HG03139 (cell line): ENCODE measurements around the gene UBE2H.
"Not testable (repeated sequence)": the region's sequence is repeated elsewhere in the genome, so short reads cannot be mapped to it uniquely, and the experiment has no call there.

Experiments used
- ATAC-seq: cut with Tn5 transposase; IDR thresholded peaks from one replicate; pipeline ENCODE4 v1.9.1; 2021; ENCODE audit not compliant: unreplicated experiment

UBE2H gene

DNA sequence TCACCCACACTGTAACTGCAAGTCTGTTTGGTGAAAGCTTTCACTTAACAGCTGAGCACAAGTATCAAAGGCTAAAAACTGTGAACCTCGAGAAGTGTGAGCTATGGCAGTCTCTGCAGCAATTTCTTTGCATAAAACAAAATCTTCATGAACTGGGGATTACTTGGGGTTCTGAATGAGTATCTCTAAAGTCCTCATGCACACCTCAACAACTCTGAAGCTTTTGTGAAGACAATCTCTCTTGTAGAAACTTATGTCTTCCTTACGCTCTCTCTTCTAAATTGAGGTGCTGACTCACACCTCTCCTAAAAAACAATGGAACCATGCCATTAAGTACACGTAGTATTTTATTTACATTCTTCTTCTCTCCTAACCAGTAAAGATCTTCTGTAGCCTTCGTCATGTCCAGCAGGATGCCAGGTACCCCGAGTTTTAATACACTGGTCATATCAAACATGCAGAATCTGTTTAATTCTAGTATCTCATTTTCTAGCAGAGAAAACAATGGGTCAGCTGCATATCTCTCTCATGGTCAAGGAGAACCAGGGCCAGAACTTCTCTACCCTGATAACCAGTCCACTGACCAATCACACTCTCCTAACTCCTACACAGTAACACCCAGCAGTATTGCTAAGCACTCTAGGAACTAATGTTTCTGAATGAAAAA is 76.9 kb downstream of the UBE2H start:
- ATAC-seq, result no peak

DNA sequence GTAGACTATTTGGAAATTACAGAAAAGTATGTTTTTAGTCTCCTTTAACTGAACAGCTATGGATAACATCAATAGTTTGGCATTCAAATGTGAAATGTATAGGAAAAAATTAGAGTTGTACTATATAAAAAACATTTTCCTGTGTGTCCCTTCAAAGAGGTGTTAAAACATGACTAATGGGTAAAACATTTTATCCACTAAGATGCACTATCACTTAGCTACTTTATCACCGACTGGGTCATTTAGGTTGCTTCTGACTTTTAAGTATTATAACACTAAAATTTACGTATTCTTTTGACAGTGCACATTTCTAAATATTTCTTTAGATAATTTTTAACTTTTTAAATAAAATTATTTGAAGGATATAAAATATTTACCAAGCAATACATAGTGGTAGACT is 77.6 kb downstream of the UBE2H start:
- no peak for ATAC-seq

DNA sequence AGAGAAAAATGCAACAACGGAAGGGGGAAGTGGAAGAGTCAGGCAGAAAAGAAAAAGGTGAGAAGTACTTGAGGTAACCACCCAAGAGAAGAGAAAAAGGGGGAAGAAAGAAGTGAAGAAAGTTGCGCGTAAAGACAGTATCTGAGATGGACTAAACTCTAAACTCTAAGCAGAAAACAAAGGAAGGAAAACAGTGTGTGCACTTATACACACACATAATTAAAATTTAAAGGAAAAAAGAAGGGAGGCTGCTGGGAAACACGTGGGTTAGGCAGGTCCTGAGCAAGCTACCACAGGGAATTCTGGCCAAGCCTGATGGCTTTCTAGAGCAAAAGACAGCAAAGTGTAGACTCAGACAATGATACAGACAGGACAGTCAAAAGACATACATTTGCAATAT is 78.0 kb downstream of the UBE2H start:
- no peak for ATAC-seq

DNA sequence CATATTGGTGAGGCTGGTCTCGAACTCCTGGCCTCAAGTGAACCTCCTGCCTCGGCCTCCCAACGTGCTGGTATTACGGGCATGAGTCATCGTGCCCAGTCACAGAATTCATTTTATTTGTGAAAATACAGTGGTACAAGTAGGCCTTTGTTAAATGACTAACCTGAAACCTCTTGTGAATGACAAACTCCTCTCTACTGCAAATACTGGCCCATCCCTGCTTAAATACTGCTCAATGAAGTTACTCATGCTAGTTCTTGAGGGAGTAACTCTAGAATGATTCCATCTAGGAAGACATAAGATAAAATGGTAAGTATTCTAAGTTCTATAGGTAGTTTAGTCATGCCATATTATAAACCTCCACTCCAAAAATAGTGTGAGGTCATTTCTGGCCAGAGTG is 80.7 kb downstream of the UBE2H start:
- no peak for ATAC-seq

DNA sequence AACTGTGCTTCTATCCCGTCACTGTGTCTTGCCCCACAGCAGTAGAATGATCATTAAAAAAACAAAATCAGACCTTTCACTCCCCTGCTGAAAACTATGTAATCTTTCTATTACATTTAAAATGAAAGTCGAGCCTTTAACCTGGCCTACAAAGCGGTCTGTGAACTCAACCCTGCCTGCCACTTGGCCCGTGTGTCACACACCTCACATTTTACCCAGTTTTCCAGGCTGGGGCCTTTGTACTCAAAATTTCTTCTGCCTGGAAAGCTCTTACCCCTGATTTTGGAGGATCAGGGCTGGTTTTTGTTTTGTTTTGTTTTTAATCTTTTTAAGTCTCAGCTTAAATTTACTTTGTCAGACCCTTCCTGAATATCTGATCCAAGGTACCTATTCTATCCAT is 82.1 kb downstream of the UBE2H start:
- no peak for ATAC-seq

DNA sequence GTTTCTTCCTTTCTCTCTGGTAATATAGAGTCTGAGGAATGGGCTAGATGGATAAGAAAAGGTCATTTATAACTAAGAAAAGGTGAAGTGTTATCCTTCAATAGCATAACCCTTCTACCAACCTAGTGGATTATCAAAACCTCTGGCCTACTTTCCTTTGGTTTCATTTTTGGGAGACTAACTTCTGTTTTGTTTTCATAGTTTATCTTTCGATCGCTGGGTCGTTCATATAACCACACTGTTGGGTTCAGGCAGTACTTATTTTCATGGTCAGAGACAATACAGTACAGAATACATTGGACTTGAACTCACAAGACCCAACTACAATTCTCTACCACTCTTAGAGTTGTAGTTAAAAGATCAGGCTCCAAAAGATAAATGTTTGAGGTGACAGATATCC is 86.5 kb downstream of the UBE2H start:
- ATAC-seq, result no peak

DNA sequence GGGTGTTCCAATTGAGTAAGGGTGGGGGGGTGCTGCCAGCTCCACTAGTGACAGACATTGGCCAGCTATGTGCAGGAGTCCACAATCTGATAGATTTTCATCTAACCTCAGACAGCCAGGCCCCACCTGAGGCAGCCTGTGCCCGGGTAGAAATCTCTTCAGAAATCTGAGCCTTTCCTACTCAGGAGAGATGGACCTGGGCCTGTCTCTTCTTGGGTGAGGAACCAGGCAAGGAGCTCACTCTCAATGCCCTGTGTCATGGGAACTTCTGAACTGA is 86.9 kb downstream of the UBE2H start:
- ATAC-seq, result no peak

DNA sequence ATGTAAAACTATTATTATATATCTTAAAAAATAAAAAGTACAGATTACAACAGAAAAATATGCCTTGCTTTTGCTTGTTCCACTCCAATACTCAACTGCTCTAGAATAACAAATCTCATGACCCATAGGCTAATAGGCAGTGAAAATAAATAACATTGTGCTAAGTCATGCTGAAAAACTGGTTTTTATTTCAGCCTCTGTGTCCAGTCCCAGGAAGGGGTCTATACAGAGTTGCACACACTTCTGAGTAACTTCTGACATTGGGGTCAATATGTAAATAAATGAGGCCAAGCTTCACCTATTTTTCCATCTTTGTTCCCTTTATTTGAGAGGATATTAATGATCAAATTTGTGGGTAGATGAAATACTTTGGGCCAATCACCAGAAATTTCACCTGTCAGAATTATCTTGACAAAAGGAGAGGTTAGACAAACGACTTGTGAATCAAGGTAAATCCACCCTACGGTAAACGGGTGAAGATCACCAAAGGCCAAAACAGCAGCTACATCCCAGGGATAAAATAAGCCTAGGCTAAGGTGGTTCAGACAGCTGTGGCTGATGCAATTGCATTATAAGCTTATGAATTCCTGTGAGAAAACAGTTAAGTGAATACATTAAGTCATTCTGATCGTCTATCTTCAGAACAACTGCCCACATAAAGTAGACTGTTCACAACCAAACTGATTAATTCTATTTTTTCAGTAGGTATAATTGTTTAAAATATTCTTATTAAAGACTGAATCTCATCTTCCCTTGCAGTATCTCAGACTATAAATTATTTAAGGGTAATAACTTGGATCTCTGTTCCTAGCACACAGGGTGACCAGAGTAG is 87.5 kb downstream of the UBE2H start:
- ATAC-seq, result no peak

DNA sequence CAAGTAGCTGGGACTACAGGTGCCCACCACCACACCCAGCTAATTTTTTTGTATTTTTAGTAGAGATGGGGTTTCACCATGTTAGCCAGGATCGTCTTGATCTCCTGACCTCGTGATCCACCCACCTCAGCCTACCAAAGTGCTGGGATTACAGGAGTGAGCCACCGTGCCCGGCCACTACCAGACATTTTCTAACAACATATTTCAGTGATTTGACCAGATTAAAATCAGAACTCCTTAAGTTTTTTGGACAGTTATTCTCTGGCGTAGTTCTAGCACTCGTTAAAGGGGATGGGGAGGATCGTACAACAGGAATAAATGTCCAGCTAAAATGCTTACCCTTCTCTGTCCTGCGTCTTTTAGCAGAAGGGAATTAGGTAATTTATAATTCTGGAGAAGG is 88.1 kb downstream of the UBE2H start:
- not testable (repeated sequence) for ATAC-seq

DNA sequence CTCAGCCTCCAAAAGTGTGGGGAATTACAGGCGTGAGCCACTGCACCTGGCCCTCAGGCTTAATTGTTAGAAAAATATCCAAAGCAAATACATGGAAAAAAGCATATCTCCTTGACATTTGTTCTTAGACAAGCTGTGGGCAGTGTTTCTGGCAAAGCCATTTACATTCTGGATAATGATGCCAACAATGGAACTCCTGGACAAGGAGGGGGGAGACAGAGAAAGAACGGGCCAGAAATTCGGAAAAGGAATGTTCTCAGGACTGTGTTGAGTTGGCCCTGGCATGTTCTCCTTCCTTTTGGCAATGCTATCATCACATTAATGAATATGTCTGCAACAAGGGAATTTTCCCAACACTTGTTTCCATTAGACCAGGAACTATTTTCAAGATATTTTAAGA is 88.7 kb downstream of the UBE2H start:
- no peak for ATAC-seq

DNA sequence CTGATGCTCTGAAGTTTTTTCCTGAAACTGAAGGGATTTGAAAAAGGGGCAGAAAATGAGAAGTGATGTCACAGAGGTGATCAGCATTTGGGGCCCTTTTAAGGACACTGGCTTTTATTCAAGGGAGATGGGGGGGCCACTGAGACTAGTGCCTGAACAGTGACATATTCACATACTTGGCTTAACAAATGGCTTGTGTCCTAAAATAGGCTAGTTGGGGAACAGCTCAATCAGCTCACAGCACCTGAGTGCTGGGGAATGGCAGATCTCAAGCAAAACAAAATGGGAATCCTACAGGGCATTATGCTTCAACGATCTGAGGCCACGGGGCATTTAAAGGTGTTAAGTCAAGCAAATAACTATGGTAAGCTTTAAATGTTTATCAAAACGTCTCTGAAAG is 90.1 kb downstream of the UBE2H start:
- no peak for ATAC-seq

DNA sequence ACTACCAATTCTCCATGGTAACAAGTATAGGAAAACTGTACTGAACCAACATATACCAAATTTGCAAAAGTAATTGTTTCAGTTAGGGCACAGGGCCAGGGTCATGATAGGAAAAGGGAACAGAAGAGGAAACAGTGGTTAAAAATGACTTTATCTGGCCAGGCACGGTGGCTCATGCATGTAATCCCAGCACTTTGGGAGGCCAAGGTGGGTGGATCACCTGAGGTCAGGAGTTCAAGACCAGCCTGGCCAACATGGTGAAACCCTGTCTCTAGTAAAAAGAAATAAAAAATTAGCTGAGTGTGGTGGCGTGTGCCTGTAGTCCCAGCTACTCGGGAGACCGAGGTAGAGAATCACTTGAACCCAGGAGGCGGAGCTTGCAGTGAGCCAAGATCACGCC is 92.0 kb downstream of the UBE2H start:
- ATAC-seq, result not testable (repeated sequence)

DNA sequence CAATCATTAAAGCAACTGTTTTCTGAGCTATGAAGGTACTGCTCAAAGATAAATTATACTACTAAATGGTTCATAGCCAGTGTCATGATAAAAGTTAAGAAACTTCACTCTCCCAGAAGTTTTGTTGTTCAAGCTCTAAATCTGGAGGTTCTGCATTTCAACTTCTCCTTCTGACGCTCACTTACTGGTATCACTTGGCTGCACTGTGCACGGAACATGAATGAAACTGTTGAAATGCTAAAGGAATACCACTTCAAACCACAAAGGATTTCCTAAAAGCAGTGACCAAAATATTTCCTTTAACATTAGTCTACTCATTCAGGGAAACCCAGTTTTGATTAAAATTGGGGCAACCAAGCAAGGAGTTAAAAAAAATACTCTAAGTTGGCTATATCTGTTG is 93.6 kb downstream of the UBE2H start:
- no peak for ATAC-seq

DNA sequence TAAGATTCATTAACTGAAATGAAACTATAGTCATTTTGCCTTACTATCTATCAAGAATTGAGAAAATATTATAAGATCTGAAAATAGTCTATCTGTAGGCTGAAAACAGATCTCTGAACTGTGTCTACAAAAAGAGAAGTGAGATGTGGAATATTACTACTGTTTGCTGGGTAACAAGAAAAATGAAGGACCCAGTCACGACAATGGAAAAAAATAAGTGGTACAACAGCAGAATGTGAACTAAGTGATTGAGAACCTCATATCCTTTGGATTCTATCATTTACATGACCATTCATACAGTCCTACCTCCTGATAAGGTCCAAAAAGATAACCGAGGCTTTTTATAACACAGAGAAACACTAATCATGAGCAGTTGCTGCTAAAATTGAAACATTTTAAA is 94.3 kb downstream of the UBE2H start:
- no peak for ATAC-seq

DNA sequence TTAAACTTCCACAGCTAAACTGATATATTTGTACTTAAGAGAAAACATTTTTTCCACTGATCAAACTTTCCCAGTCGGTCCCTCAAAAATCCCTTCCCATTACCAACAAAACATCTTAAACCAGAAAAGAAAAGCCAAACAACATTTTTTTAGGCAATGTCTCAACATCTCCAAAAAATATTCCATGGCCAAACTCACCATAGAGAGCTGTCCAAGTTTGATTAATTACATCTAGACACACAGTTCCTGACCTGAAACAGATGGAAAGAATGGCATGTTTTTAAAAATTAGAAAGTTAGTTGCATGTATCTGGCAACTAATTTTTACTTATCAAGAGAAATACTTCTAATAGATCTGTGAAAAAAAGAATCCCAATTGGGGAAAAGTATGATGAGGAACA is 95.4 kb downstream of the UBE2H start:
- no peak for ATAC-seq

DNA sequence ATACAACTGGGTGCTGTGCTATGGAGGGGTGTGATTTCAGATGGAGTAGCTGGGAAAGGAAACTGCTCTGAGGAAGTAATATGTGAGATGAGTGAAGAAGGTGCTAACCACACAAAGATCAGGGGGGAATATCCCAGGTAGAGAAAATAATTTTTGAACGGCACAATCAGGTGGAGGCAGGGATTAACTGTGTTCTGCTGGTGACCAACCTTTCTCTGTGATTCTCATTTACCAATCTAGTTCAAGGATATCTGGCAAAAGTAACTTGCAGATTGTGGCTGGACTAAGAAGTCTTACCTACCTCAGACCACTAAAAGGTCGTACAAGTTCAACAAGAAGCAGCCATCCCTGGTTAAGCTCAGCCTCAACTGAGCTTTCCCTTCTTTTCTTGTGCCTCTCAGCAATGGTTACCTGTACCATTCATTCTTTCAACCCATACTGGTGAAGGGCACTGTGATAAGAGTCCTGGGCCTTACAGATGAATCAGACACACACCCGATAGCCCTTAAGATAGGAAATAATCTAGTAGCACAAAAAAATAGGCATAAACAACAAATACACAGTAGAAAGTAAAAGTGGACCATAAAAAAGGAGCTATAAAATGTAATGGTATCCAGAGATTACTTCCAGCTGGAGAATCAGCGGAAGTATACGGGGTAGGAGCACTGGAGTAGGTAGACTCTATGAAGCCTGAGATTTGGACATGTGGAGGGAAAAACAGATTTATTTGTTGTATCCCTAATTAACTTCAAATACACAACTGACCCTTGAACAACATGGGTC is 96.6 kb downstream of the UBE2H start:
- no peak for ATAC-seq

DNA sequence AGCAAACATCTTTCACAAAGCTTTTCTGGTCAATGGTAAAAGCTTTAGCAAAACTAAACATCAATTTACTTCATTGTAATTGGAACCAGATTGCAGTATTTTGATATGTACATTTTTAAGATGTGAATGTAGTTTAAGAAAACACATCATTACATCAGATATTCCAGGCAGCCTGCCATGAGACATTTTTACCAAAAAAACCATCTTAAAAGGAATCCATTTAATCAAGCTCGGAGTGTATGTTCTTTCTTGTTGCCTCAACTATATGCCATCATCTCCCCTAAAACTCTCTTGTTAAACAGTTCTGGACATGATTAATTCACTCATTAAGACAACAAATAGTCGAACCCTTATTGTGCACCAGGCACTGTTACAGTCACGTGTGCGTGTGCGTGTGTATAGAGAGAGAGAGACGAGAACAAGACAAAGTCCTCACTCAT is 97.5 kb downstream of the UBE2H start:
- no peak for ATAC-seq

DNA sequence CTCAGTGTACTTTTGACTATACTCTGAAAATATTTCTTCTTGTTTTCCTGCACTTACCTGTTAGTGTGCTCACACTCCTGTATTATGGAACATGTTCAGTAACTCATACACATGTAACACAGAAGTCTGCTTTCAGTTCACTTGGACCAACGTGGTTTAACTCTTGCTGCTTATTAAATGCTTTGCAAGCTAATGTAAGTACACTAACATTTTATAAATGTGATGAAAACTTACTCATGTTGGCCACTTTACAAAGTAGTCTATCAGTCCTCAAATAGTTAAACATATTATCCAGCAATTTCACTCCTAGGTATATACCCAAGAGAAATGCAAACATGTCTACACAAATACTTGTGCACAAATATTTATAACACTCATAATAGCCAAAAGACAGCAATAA is 98.4 kb downstream of the UBE2H start:
- no peak for ATAC-seq

DNA sequence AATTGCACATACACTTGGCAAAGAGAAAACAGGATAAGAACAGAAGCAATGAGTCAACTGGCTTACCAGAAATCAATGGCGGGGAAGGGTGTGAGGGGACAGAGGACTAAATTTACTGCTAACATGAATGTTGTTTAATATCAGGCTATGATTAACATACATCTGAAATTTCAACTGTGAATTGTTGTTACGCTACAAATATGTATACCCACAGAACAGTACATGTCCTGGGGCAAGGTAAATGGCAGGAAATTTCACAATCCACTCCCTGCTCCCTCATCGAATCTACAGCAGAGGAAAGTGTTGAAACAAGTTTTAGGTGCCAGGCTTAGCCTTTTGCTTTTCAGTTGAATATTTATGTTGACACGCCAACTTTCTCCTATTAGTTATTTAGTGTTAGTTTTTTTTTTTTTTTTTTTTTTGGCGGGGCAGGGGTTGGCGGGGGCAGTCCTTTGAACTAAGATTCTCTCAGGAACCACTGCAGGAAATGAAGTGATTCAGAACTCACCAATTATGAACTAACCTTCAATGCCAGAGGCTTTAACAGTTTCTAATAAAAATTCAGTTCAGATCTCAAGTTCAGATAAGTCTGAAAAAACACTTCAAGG is 99.0 kb downstream of the UBE2H start:
- ATAC-seq, result no peak

DNA sequence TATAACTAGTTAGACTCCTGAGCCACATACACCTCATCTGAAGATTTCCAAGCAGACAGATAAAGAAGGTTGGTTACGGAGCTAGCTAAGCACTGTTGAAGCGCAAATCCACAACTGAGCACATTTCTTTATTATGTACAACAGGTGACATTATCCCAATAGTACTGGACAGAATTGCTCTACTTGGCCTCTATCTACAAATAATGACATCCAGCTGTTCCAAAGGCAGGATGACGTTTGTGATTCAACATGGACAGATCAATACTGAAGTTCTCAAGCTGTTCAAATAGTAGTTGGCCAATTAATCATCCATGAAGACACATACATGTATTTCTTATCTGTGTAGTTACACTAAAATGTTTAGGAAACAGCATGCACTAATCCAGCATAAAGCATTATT is 101.0 kb downstream of the UBE2H start:
- ATAC-seq, result no peak

DNA sequence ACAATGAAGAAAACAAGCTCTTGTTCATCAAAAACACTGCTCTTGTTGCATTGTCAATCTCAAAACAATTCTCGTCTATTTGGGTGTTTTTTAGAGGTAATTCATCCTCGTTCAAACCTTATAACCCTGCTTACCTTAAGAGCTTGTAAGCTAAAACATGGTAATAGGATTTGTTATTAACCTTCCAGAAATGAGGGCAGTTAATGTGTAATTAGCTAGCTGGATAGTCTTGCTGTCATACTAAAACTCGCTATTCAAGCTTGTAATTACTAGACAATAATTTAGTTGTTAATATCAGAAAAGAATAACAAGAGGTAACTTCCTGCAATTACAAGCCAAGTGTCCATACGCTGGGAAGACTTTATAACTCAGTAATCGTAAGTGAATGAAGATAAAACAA is 101.6 kb downstream of the UBE2H start:
- no peak for ATAC-seq

DNA sequence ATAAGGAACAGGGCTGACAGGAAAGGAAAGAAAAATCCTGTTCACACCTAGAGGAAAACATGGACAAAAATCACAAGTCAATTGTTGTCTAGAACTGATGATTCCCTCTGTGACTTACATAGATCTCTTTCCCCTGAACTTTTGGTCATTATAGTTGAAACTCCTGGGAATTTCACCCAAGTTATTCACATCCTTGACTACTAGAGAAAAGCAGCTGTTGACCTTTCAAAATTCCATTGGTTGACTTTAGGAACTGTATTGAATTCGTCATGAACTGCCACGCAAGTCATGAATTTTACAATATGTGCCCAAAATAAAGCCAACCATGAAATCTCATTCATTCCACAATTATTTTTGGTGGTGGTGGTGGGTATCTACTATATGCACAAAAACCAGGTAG is 104.3 kb downstream of the UBE2H start:
- ATAC-seq, result no peak
